GM21381 (cell line): ENCODE results near the gene PPP3CA.

Experiments
- ATAC-seq: cut with Tn5 transposase; IDR thresholded peaks from one replicate; pipeline ENCODE4 v1.9.1; 2021; ENCODE audit warnings: mild to moderate bottlenecking, moderate library complexity; ENCODE audit not compliant: unreplicated experiment

PPP3CA gene

GRCh38 chr4:101065935-101066485, 281.3 kb downstream of the PPP3CA start:
- ATAC-seq, result no peak

DNA sequence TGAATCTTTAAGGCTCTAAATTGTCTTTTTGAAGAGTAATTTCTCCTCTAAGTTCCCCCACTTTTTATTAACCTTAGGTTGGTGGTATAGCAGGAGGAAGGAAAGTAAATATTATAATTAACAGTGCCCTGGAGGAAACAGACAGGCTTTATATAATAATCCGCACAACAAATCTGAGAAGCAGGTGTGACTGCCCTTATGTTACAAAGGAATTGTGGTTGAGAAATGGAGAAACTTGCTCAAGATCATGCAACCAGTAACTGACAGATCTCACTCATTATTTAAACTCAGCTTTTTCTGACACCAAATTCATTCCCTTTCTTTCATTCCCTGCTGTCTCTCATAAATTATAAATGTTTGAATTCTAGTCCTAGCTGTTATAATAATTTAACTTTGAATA, 282.0 kb downstream of the PPP3CA start:
- no peak for ATAC-seq

DNA sequence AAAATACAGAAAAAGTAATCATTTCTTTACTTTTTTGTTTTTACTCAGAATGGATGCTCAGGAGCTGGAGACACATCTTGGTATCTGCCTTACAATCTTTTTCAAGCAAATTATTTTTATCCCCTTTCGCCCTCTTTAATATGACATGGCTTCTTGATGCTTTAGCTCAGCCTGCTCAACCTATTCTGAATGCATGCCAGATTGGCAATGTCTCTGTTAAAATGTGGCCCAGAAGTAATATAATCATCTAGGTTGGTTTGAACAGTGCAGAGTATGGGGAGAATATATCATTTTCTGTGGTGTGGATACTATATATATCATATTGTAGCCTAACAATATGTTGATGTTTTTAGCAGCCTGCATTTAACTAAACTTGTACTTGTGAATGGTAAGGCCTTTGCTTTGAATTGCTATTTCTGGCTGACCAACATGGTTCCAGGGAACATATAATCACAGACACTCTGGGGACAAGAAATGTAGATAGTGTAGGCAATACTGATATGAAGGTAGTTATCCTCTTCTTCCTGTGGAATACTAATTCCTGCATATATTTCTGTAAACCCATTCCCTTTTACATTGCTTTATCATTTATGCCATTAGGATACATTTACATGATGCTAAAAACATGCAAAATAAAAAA, 282.7 kb downstream of the PPP3CA start:
- no peak for ATAC-seq

GRCh38 chr4:101055392-101055791, 291.9 kb downstream of the PPP3CA start:
- ATAC-seq, result no peak

DNA sequence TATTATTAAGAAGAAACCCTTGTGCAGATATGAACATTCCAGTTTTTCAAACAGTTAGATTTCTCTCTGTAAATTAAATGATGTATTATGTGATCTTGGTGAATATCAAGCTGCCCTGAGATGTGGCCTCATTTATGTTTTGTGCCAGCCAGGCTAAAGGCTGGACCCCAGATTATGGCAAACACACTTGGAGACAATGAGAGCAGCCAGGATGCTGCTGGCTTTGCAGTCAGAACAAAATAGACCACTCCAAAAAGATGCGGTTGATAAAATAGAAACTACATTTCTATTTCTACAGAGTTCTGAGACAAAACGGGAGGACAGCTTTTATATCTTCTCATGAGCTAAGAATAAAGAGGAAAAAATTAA, 296.5 kb downstream of the PPP3CA start:
- no peak for ATAC-seq

DNA sequence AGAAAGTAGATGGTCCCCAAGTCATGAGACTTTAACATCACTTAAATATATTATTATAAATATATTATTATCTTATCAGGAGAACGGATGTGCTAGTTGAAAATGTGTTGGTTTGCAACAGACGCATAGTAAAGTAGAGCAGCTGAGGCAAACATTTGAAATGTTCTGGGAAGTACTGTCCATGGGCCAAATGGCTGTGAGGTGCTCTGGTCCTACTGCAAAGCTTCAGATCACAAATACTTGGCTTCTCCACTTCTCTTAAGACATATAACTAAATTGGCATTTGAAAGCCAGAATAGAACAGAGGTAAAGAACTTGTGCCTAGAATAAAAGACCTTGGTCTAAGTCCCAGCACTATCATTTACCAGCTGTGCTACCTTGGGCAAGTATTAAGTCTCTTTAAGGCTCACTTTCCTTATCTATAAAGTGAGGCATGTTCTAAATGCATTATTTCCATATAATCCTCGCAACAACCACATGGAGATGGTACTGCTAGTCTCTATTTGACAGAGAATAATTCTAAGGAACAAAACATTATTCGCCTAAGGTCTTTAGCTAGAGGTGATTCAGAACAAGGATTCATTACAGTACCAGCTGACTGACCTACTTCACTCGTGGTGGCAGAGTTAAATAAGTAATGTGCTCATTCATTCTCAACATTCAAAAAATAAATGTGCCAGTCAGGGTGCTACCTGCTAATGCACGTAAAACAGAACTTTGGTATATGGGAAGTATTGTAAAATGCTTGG, 297.1 kb downstream of the PPP3CA start:
- no peak for ATAC-seq

DNA sequence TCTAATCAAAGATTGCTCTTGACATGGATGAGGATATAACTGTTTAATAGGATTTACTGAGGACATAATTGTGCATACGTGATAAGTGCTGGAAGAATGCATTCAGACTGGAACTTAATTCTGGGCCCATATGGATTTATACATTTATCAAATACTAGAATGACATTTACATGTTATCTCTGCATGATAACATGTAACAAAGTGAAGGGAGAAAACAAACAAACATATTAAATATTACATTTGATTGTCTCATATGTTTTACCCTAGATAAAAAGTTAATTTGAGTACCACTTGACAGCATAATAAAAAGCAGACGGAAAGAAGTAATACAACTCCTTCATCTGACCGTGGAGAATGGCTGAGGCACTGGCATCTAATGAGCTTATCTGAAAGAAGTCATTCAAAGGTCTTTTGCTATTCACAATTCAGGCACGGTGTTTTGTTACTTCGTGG, 297.8 kb downstream of the PPP3CA start:
- no peak for ATAC-seq

DNA sequence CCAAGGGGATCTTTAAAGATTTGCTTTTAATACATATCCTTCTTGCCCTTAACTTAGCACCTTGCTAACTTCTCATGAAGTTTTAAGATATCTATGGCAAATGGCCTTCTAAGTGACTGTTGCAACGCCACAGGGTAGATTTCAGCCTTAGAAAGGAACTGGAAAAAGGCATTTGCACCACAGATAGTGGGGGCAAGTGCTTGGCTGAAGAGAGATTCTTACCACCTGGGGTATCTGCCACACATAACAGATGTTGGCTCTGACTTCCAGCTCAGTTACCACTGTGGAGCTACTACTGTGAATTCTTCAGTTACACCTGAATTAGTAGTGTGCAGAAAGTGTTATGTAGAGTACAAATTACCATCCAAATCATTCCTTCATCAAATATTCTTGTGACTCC, 302.6 kb downstream of the PPP3CA start:
- no peak for ATAC-seq

- ATAC-seq, result no peak
Measured at GRCh38 chr4:101042847-101043246, 304.5 kb downstream of the PPP3CA start.

DNA sequence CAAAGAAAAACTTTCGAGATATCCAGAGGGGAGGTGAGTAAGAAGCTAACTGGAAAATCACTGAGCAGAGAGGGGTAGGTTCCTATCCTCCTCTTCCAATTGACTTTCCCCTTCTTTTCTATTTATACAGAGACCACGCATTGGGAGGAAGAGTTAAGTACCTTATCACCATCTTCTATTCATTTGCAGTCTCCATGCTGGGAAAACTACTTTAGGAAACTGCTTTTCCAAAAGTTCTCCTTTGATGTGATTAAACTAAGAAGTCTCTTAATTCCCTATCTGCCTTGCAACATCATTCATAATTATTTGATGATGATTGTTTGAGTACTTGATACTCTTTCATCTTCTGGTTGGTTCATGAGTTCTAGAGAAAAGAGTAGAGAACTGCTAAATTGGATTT, 306.6 kb downstream of the PPP3CA start:
- no peak for ATAC-seq

DNA sequence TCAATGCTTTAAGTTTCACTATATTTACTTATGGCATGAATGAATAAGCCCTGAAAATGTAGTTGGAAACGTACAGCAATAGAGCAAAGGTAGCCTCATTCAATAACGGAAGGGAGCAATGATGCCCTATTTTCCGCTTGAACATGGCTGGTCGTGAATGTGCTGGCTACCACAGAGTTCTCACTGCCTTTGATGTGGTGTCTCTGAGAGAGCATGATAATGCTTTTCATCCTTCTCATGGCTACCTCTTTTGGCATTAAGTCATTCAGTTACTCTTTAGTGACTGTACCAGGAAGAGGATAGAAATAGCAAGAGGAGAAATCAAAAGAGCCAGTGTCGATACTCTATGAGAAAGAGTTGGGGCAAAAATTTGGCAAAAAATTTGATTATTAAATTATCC, 308.0 kb downstream of the PPP3CA start:
- peak; percentile 68 for ATAC-seq

- no peak for ATAC-seq
Measured at GRCh38 chr4:101037938-101038413, 309.4 kb downstream of the PPP3CA start.

- ATAC-seq, result no peak
Measured at GRCh38 chr4:101037249-101037648, 310.1 kb downstream of the PPP3CA start.

DNA sequence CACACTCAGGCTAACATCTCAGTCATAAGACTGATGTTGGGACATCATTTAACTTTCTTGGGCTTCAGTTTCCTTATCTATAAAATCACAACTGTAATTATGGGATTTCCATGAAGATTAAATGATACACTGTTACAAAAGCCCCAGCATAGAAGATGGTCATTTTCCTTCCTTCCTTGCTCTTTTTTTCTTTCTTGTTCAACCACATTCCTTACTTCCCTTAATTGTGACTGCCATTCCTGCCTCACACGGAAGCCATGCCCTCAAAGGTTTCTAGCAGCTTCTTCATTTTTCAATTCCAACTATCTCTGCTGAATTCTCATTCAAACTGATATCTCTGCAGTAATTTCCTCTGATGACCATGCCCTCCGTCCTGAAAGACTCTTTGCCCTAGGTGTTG, 311.8 kb downstream of the PPP3CA start:
- no peak for ATAC-seq

DNA sequence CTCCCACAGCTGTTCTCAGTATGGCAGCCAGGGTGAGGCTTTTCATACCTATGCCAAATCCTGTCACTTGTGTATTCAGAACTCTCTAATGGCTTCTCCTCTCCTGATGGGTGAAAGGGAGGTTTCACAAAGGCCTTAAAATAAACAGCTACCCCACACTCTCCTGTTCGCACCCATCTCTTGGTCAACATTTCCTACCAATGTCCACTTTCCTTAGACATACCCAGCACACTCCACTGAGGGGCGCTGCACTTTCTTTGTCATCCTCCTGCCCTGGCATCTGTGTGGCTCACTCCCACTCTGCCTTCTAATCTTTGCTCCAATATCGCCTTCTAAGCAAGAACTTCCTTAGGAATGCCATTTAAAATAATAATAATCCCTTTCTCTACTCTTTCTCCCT, 313.3 kb downstream of the PPP3CA start:
- no peak for ATAC-seq

DNA sequence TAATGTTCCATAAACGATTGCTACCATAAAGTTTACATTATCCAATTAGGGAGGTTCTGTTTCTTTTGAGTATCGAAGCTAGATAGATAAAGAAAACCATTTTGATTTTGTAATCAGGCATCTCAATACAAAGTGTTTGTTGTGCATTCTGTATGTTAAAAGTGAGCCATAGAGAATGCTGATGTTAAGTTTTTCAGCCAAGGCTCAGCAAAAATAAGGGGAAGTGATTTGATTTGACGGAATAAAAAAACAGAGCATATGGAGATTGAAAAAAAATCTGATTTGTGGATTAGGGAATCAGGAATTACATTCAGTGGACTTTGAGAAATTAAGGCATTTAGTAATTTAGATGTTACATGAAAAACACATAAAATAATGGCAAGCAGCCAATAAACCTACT, 314.8 kb downstream of the PPP3CA start:
- ATAC-seq, result no peak

GRCh38 chr4:101031971-101032370, 315.4 kb downstream of the PPP3CA start:
- ATAC-seq, result no peak

DNA sequence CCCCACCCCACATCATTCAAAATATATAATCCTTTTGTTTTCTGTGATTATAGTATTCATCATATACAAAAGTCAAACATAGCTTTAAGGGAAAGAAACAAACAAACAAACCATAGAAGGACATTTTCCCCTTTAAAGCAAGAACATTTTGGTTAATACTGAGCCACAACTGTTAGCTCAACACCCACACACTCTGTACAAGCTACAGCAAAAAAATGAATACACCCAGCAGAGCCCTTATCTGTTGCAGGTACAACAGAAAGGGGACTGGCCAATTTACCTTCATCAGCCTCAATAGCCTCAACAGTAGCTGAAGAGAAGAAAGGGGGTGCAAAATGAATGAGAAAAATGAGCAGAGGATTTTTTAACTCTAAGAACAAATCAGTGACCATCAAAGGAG, 318.4 kb downstream of the PPP3CA start:
- ATAC-seq, result no peak

DNA sequence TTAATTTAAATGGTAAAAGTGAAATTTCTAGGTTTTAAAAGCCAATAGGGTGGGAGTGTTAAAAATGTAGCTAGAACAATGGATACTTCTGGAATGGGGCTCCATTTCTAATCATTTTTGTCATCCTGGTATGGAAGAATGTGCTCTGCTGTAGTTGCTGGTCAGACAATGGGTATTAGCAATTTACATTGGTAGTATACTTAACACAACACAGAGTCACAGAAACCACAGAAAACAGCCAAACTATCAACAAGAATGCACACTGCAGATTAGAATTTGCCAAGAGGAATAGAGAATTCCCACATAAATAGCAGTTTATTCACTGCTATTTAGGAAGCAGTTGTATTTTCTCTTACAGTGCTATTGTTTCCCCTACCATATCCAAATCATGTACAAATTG, 319.6 kb downstream of the PPP3CA start:
- no peak for ATAC-seq

- ATAC-seq, result no peak
Measured at GRCh38 chr4:101025755-101026154, 321.6 kb downstream of the PPP3CA start.

- no peak for ATAC-seq
Measured at GRCh38 chr4:101022151-101023024, 324.9 kb downstream of the PPP3CA start.
